ENCODE data around the gene WDR55.
"Not testable (repeated sequence)": the region's sequence is repeated elsewhere in the genome, so short reads cannot be mapped to it uniquely, and the experiment has no call there.

The WDR55 gene

GRCh38 chr5:140713562-140714094 lies 48.9 kb downstream of the WDR55 start:
- TF ChIP-seq, protein P1, sequence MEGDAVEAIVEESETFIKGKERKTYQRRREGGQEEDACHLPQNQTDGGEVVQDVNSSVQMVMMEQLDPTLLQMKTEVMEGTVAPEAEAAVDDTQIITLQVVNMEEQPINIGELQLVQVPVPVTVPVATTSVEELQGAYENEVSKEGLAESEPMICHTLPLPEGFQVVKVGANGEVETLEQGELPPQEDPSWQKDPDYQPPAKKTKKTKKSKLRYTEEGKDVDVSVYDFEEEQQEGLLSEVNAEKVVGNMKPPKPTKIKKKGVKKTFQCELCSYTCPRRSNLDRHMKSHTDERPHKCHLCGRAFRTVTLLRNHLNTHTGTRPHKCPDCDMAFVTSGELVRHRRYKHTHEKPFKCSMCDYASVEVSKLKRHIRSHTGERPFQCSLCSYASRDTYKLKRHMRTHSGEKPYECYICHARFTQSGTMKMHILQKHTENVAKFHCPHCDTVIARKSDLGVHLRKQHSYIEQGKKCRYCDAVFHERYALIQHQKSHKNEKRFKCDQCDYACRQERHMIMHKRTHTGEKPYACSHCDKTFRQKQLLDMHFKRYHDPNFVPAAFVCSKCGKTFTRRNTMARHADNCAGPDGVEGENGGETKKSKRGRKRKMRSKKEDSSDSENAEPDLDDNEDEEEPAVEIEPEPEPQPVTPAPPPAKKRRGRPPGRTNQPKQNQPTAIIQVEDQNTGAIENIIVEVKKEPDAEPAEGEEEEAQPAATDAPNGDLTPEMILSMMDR (IDR thresholded peaks at IDR 0.05; ENCODE audit: low read length, missing control alignments), result no peak
- DNase-seq (ENCODE audit: low read depth), result no peak

DNA sequence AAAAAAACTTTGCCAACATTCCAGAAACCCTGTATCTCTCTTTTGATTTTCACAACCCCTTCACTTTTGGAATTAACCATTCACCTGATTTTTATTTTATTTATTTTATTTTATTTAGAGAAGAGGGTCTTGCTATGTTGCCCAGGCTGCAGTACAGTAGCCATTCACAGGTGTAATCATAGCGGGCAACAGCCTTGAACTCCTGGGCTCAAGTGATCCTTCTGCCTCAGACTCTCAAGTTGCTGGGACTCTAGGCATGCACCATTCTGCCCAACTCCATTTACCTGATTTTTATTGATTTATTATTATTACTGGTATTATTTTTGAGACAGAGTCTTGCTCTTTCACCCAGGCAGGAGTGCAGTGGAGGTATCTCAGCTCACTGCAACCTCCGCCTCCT lies 51.5 kb downstream of the WDR55 start:
- not testable (repeated sequence) for H3K4me3 ChIP-seq (replicated peaks; ENCODE audit: low read depth, low read length); DNase-seq (ENCODE audit: low read depth)

More at GRCh38 chr5:140713562-140714094, 48.9 kb downstream of the WDR55 start:
- no peak overlapping the region for H3K4me3 ChIP-seq (replicated peaks; ENCODE audit: low read depth, low read length)

DNA sequence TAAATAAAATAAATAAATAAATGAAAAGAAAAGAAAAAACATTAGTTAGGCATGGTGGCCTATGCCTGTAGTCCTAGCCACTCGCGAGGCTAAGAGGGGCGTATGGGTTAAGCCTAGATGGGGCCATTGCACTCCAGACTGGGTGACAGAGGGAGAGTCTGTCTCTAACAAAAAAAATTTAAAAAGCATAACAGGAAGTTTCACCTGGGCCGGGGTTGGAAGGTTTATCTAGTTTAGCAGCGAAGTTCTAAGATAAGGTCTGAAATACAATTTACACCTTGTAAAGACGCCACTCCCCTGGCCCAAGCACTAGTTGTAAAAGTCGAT lies 53.5 kb downstream of the WDR55 start:
- no peak for DNase-seq (ENCODE audit: low read depth)
- TF ChIP-seq, protein P1 (IDR thresholded peaks at IDR 0.05; ENCODE audit: low read length, missing control alignments), result no peak
- no peak overlapping the region for H3K4me3 ChIP-seq (replicated peaks; ENCODE audit: low read depth, low read length)

GRCh38 chr5:140720738-140721137 lies 56.0 kb downstream of the WDR55 start:
- DNase-seq (ENCODE audit: low read depth); H3K4me3 ChIP-seq (replicated peaks; ENCODE audit: low read depth, low read length): not testable (repeated sequence)

GRCh38 chr5:140721395-140721794 lies 56.7 kb downstream of the WDR55 start:
- DNase-seq (ENCODE audit: low read depth); H3K4me3 ChIP-seq (replicated peaks; ENCODE audit: low read depth, low read length): not testable (repeated sequence)
